Activated T-helper 2 cell treated with anti-CD3 and anti-CD28 coated beads, Interferon-gamma antibody, Interleukin-2, Interleukin-4, amounts not matched to agents 10 μg/mL and 5 μg/mL and 100 μg/mL, durations not matched to agents 14 hours and 24 hours and 36 hours (primary cell): ENCODE measurements around the gene RAB33B. TPM values are rescaled to one million over a fixed set of nuclear protein-coding genes. Genes with fewer than 3 reads are reported as not detected.

Experiments
- DNase-seq: peaks from one replicate; pipeline ENCODE4 v3.0.0; 2021; ENCODE audit warnings: low spot score
- H3K27ac Mint-ChIP-seq: one replicate; pipeline ENCODE4 v1.8.0; 2021; ENCODE audit warnings: mixed read lengths
- H3K27me3 Mint-ChIP-seq: one replicate; pipeline ENCODE4 v1.8.0; 2021; ENCODE audit warnings: low read depth, mixed read lengths
- H3K36me3 Mint-ChIP-seq: one replicate; pipeline ENCODE4 v1.8.0; 2021; ENCODE audit warnings: low read depth, mixed read lengths
- H3K4me1 Mint-ChIP-seq: one replicate; pipeline ENCODE4 v1.8.0; 2021; ENCODE audit warnings: low read depth, mixed read lengths
- H3K4me3 Mint-ChIP-seq: one replicate; pipeline ENCODE4 v1.8.0; 2021; ENCODE audit warnings: low read depth, mild to moderate bottlenecking, moderate library complexity, mixed read lengths
- H3K9me3 Mint-ChIP-seq: one replicate; pipeline ENCODE4 v1.8.0; 2021; ENCODE audit warnings: mixed read lengths
- intact Hi-C: fragments of 100-400 bp; cut with micrococcal nuclease; formaldehyde crosslinking; loops from one replicate; pipeline ENCODE4 v1.15.1; 2023
- total RNA-seq: library from RNA; stranded (reverse); gene quantifications from 2 replicates; pipeline ENCODE4 v1.2.3, GENCODE V29; 2022

The RAB33B gene
- total RNA-seq, 1 donor from 2014 or later: 3.8 TPM

- Mint-ChIP-seq H3K27me3 (no peaks in the 10 kb centered on the region), H3K4me3 (no peak overlapping the region), H3K36me3 (peaks cover 53% of the 10 kb centered on the region), H3K4me1 (no peaks in the 10 kb centered on the region), H3K27ac (no peak overlapping the region), H3K9me3 (peaks cover 34% of the 10 kb centered on the region)
- DNase-seq: no peak
- intact Hi-C loops: no loop called here
Observed at GRCh38 chr4:139469216-139469615, 15.3 kb downstream of the RAB33B start.

GRCh38 chr4:139469869-139470268 lies 15.9 kb downstream of the RAB33B start:
- DNase-seq: no peak
- no peaks in the 10 kb centered on the region for H3K27me3 Mint-ChIP-seq
- no peak overlapping the region for H3K4me3 Mint-ChIP-seq
- H3K27ac Mint-ChIP-seq: no peak overlapping the region
- peaks cover 34% of the 10 kb centered on the region for H3K9me3 Mint-ChIP-seq
- no peaks in the 10 kb centered on the region for H3K4me1 Mint-ChIP-seq
- H3K36me3 Mint-ChIP-seq: peaks cover 48% of the 10 kb centered on the region
- intact Hi-C loops: no loop called here

DNA sequence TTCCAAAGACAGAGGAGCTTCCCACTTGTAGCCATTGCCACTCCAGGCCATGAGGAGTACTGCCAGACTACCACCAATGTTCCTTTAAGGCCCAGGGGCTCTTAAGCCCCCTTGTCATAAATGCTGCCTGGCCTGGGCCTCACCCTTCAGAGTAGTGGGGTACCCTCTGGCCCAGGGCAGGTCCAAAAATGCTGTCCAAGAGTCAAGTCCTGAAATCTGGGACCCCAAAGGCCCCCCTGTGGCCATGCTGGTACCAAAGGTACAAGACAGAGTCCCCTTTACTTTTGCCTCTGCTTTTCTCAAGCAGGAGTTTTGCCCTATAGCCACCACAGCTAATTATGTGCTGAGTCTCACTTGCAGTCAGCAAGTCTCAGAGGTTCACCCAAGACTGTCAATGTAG lies 16.4 kb downstream of the RAB33B start:
- H3K27me3 Mint-ChIP-seq: no peaks in the 10 kb centered on the region
- H3K4me1 Mint-ChIP-seq: no peaks in the 10 kb centered on the region
- H3K27ac Mint-ChIP-seq: no peak overlapping the region
- DNase-seq: no peak
- intact Hi-C loops: no loop called here
- peaks cover 48% of the 10 kb centered on the region for H3K36me3 Mint-ChIP-seq
- H3K9me3 Mint-ChIP-seq: peaks cover 34% of the 10 kb centered on the region
- H3K4me3 Mint-ChIP-seq: no peak overlapping the region

- no peak for DNase-seq
- peaks cover 34% of the 10 kb centered on the region for H3K9me3 Mint-ChIP-seq
- H3K27ac Mint-ChIP-seq: no peak overlapping the region
- no peaks in the 10 kb centered on the region for H3K27me3 Mint-ChIP-seq
- no peaks in the 10 kb centered on the region for H3K4me1 Mint-ChIP-seq
- intact Hi-C loops: no loop called here
- no peak overlapping the region for H3K4me3 Mint-ChIP-seq
- H3K36me3 Mint-ChIP-seq: peaks cover 48% of the 10 kb centered on the region
Observed at GRCh38 chr4:139470997-139471665, 17.2 kb downstream of the RAB33B start.

DNA sequence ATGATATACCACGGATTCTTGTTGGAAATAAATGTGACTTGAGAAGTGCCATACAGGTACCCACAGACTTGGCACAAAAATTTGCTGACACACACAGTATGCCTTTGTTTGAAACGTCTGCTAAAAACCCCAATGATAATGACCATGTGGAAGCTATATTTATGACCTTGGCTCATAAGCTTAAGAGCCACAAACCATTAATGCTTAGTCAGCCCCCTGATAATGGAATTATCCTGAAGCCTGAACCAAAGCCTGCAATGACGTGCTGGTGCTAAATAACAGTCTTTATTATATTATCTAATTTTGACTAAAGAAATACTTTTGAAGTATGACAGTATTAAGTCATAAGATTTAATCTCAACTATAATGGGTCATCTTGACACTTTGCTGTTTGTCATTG lies 18.9 kb downstream of the RAB33B start:
- intact Hi-C loops: no loop called here
- peaks cover 47% of the 10 kb centered on the region for H3K36me3 Mint-ChIP-seq

DNA sequence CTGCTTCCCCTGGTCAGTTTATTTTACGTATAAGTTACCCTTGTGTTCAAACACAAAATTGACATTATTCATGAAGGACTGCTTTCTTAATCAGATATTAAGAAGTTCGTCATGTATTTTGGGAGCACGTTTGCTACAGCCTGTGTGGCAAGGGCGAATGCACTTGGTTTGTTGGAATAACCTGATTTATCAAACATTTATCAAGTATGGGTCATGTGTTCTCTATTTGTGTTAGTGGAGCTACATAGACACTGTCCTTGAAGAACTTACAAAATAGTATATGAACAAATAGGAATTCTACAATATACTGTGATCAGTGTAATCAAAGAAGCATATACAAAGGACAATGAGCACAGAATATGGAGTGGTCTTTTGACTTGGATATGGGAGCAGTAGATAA lies 22.4 kb downstream of the RAB33B start:
- DNase-seq: no peak
- intact Hi-C loops: no loop called here
- Mint-ChIP-seq H3K9me3 (peaks cover 8% of the 10 kb centered on the region), H3K27ac (no peak overlapping the region), H3K27me3 (no peaks in the 10 kb centered on the region), H3K4me3 (no peak overlapping the region), H3K4me1 (no peaks in the 10 kb centered on the region), H3K36me3 (peaks cover 20% of the 10 kb centered on the region)

More for the DNA sequence above, 18.9 kb downstream of the RAB33B start:
- Mint-ChIP-seq H3K27ac (no peak overlapping the region), H3K4me3 (no peak overlapping the region), H3K4me1 (no peaks in the 10 kb centered on the region), H3K27me3 (no peaks in the 10 kb centered on the region), H3K9me3 (peaks cover 33% of the 10 kb centered on the region)
- no peak for DNase-seq

DNA sequence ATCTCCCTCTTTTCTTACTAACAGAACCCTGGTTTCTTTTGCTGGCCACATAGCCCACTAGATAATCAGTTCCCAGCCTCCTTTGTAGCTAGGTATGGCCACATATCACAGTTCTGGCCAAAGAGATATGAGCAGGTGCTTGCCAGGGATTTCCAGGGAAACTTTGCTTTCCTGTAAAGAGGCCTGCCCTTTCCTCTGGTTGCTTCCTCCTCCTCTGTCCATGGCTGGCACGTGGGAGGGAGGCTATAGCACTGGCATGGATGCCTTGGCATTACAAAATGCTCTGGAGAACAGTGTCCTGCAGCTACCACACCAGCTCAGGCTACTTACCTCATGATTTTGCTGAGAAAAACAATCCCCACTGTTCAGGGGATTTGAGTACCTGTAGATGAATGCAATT lies 27.5 kb downstream of the RAB33B start:
- Mint-ChIP-seq H3K27ac (no peak overlapping the region), H3K9me3 (no peaks in the 10 kb centered on the region), H3K4me3 (no peak overlapping the region), H3K36me3 (no peaks in the 10 kb centered on the region), H3K27me3 (peaks cover 6% of the 10 kb centered on the region), H3K4me1 (no peaks in the 10 kb centered on the region)
- intact Hi-C loops: no loop called here
- no peak for DNase-seq

- no peak overlapping the region for H3K27ac Mint-ChIP-seq
- DNase-seq: no peak
- H3K4me3 Mint-ChIP-seq: no peak overlapping the region
- peaks cover 8% of the 10 kb centered on the region for H3K27me3 Mint-ChIP-seq
- no peaks in the 10 kb centered on the region for H3K9me3 Mint-ChIP-seq
- H3K4me1 Mint-ChIP-seq: no peaks in the 10 kb centered on the region
- intact Hi-C loops: no loop called here
- no peaks in the 10 kb centered on the region for H3K36me3 Mint-ChIP-seq
Observed at GRCh38 chr4:139483000-139483399, 29.1 kb downstream of the RAB33B start.

DNA sequence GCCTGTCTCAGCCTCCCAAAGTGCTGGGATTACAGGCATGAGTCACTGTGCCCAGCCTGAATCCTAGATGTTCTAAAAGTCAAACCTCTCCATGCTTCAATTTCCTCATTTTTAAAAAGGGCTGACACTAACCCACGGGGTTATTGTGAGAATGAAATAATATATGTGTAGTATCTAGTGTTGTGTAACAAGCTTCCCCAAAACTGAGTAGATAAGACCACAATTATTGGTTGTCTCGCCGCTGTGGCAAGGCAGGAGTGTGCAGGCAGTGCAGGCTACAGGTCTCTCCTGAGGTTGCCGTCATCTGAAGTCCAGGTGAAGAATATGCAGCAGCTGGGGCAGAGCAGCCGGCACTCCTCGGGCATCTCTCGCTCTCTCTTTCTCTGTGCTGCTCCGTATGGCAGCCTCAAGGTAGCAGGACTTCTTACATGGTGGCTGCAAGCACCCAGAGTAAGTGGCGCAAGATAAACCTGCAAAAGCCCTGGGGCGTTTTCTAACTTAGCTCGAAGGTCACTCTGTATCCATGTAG lies 30.9 kb downstream of the RAB33B start:
- H3K4me3 Mint-ChIP-seq: no peak overlapping the region
- no peaks in the 10 kb centered on the region for H3K9me3 Mint-ChIP-seq
- H3K4me1 Mint-ChIP-seq: no peaks in the 10 kb centered on the region
- intact Hi-C loops: no loop called here
- DNase-seq: no peak
- H3K36me3 Mint-ChIP-seq: no peaks in the 10 kb centered on the region
- no peak overlapping the region for H3K27ac Mint-ChIP-seq
- H3K27me3 Mint-ChIP-seq: peaks cover 12% of the 10 kb centered on the region

DNA sequence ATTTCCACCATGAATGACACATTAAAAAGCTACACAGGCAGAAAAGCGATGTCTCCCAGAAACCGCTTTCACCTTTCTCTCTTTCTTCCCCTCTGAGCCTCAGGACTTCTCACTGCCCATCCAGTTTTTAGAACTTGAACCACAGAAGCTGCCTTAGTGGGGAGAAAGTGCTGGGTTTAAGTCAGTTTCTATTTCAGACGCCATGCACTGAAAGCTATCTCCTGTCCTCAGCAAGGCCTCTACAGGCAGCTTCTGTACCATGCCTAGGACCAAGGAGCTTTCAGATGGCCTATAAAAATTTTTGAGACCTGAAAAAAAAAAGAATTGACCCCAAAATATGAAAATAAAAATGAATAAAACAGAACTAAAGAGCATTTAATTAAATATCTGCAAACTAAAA lies 34.5 kb downstream of the RAB33B start:
- H3K36me3 Mint-ChIP-seq: no peaks in the 10 kb centered on the region
- intact Hi-C loops: no loop called here
- H3K9me3 Mint-ChIP-seq: no peaks in the 10 kb centered on the region
- DNase-seq: no peak
- H3K4me3 Mint-ChIP-seq: no peak overlapping the region
- peaks cover 12% of the 10 kb centered on the region for H3K27me3 Mint-ChIP-seq
- no peaks in the 10 kb centered on the region for H3K4me1 Mint-ChIP-seq
- H3K27ac Mint-ChIP-seq: no peak overlapping the region

- no peaks in the 10 kb centered on the region for H3K4me1 Mint-ChIP-seq
- H3K27ac Mint-ChIP-seq: no peak overlapping the region
- no peak for DNase-seq
- H3K4me3 Mint-ChIP-seq: no peak overlapping the region
- peaks cover 11% of the 10 kb centered on the region for H3K27me3 Mint-ChIP-seq
- no peaks in the 10 kb centered on the region for H3K36me3 Mint-ChIP-seq
- intact Hi-C loops: no loop called here
- H3K9me3 Mint-ChIP-seq: no peaks in the 10 kb centered on the region
Observed at GRCh38 chr4:139489638-139490037, 35.7 kb downstream of the RAB33B start.

GRCh38 chr4:139492429-139492828 lies 38.5 kb downstream of the RAB33B start:
- intact Hi-C loops: no loop called here
- Mint-ChIP-seq H3K4me1 (no peaks in the 10 kb centered on the region), H3K27ac (no peak overlapping the region), H3K4me3 (no peak overlapping the region), H3K36me3 (no peaks in the 10 kb centered on the region), H3K9me3 (no peaks in the 10 kb centered on the region), H3K27me3 (peaks cover 6% of the 10 kb centered on the region)
- DNase-seq: no peak

- Mint-ChIP-seq H3K9me3 (no peaks in the 10 kb centered on the region), H3K4me1 (peaks cover 4% of the 10 kb centered on the region), H3K36me3 (no peaks in the 10 kb centered on the region), H3K27ac (no peak overlapping the region), H3K4me3 (no peak overlapping the region), H3K27me3 (peaks cover 3% of the 10 kb centered on the region)
- intact Hi-C loops: no loop called here
- DNase-seq: no peak
Observed at GRCh38 chr4:139493176-139493575, 39.3 kb downstream of the RAB33B start.

- H3K27ac Mint-ChIP-seq: no peak overlapping the region
- H3K4me1 Mint-ChIP-seq: peaks cover 9% of the 10 kb centered on the region
- no peak for DNase-seq
- intact Hi-C loops: no loop called here
- H3K4me3 Mint-ChIP-seq: no peak overlapping the region
- H3K27me3 Mint-ChIP-seq: no peaks in the 10 kb centered on the region
- no peaks in the 10 kb centered on the region for H3K9me3 Mint-ChIP-seq
- H3K36me3 Mint-ChIP-seq: peaks cover 3% of the 10 kb centered on the region
Observed at GRCh38 chr4:139499186-139499585, 45.3 kb downstream of the RAB33B start.
